ENCODE measurements around the gene ZNF341.

GRCh38 chr20:33810259-33810658, 78.5 kb downstream of the ZNF341 start:
- TF ChIP-seq POLR2AphosphoS5 (IDR thresholded peaks at IDR 0.05; ENCODE audit: insufficient read depth in 1 of 2, low read depth in 1 of 2) (no peak), CTCF (IDR thresholded peaks at IDR 0.05) (no peak)
